DMS 273 treated with DMSO at 0.1 percent for 48 hours (cell line): ENCODE results near the gene MS4A10.

Experiments used
- DNase-seq: peaks from one replicate; lab custom pipeline; 2025; lab: John Stamatoyannopoulos, UW

MS4A10 gene

DNA sequence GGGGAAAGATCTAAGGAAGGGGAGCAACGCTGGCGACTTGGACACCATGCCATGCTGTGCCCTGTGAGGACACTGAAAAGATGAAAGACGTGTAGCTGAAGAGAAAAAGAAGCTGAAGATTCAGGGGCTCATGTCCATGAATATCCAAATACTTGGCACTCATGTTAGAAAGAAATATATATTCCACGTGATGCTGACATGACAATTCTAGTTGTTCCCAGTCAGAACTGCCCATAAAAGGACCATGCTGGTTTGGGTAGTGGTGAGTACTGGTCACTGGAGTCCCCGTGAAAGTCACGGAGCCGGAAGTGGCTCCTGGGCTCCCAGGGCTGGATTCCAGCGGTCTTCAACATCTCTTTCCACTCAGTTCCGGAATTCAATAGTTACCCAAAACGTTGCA is 18.6 kb upstream of the MS4A10 start:
- DNase-seq = no peak

DNA sequence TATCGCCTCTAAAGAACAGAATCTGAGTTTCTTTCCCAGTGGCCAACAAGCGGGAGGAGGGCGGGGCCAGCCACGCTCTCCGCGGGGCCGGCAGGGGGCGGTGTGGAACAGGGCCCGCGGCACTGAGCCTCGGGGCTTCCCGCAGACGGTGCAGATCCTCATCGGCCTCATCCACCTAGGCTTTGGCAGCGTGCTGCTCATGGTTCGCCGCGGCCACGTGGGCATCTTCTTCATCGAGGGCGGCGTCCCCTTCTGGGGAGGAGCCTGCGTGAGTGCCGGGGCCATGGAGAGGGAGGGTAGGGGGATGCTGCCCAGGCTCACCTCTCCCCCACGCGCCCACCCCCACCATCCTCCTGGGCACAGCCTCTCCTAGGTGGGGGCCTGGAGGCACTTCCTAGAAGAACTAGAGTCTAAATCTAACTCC is 17.7 kb upstream of the MS4A10 start:
- no peak for DNase-seq

GRCh38 chr11:60768202-60768601 is 16.9 kb upstream of the MS4A10 start:
- no peak for DNase-seq

DNA sequence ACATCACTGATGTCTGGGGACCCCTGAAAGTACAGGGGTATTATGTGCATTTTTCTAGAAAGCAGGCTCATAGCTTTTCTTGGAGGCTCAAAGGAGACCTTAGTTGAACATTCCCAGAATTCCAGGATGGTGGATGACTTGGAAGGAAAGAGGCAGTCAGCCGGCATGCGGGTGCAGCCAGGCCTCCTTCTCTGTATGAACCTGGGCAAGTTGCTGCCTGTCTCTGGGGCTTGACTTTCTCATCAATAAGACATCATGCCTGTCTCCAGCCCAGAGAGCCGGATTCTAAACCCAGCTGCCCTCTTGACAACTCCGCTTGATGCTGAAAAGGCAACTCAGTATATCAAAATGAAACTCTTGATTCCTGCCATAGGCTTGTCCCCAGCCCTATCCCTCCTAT is 15.9 kb upstream of the MS4A10 start:
- DNase-seq = no peak

GRCh38 chr11:60769811-60770210 is 15.3 kb upstream of the MS4A10 start:
- DNase-seq = no peak

GRCh38 chr11:60771146-60771545 is 14.0 kb upstream of the MS4A10 start:
- no peak for DNase-seq

- DNase-seq = no peak
Measured at GRCh38 chr11:60771879-60772525, 13.1 kb upstream of the MS4A10 start.

GRCh38 chr11:60772666-60773065 is 12.5 kb upstream of the MS4A10 start:
- DNase-seq = no peak

DNA sequence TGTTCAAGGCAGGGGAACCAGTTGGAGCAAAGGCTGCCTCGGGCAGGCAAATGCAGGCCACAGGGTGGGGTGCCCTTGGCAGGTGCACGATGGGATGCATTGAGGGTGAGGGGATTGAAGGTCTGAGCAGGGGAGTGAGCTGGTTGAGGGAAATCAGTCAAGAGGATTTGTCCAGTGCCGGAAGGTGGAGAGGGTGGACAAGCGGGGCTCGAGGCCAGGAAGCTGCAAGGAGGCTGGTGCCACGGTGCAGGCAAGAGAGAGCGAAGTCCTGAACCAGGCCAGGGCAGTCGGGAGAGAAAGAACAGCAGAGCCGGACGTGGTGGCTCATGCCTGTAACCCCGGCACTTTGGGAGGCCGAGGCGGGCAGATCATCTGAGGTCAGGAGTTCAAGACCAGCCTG is 10.4 kb upstream of the MS4A10 start:
- DNase-seq = no peak

DNA sequence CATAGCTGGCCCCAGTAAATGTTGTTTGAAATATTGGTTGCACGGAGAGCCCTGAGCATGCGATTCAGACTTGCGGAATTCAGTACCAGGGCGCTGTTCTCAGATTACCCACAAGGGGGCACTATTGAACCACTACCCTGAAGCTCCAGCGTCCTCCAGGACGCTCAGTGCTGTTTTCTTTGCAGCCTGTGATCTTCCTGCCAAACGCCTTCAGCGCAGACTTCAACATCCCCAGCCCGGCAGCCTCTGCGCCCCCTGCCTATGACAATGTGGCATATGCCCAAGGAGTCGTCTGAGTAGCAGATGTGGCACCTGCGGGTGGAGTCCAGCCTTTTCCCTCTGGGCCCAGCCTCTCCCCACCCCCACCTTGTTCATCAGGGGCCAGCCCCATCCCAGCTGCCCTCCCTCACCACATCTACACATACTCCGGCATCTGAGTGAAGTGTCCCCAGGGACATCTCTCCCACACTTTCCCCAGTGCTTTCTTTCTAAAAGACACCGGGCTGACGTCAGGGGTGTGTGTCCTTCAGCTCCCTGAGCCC is 9.6 kb upstream of the MS4A10 start:
- peak; percentile 75 for DNase-seq

- DNase-seq = no peak
Measured at GRCh38 chr11:60776167-60776566, 9.0 kb upstream of the MS4A10 start.

GRCh38 chr11:60777106-60777505 is 8.0 kb upstream of the MS4A10 start:
- DNase-seq = no peak

GRCh38 chr11:60777572-60777971 is 7.6 kb upstream of the MS4A10 start:
- DNase-seq = no peak

DNA sequence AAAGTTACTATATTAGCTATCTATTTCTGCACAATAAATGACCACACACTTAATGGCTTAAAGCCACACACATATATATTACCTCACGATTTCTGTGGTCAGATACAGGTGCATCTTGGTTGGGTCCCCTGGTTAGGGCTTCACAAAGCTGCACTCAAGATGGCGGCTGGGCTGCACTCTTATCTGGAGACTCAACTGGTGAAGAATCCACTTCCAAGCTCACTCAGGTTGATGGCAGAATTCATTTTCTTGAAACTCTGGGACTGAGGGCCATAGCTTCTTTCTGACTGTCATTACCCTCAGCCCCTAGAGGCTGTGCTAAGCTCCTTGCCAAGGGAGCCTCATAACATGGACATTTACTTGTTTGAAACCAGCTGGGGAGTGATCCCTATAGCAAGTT is 5.1 kb upstream of the MS4A10 start:
- no peak for DNase-seq

DNA sequence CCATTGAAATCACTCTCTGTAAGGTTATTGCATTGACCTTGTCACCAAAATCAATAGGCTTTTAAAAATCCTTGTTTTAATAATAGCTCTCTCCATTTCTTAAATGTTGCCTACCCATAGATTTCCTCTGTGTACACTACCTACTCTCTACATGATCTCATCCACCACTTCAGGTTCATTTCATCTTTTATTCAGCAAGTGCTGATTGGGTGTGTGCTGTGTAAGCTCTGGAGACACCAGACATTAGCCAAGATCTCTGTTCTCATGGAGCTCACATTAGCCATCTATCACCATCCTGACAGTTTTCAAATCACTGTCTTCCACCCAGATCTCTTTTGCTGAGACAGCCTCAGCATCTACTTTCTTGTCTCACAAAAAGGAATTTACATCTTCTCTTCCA is 4.4 kb upstream of the MS4A10 start:
- no peak for DNase-seq

DNA sequence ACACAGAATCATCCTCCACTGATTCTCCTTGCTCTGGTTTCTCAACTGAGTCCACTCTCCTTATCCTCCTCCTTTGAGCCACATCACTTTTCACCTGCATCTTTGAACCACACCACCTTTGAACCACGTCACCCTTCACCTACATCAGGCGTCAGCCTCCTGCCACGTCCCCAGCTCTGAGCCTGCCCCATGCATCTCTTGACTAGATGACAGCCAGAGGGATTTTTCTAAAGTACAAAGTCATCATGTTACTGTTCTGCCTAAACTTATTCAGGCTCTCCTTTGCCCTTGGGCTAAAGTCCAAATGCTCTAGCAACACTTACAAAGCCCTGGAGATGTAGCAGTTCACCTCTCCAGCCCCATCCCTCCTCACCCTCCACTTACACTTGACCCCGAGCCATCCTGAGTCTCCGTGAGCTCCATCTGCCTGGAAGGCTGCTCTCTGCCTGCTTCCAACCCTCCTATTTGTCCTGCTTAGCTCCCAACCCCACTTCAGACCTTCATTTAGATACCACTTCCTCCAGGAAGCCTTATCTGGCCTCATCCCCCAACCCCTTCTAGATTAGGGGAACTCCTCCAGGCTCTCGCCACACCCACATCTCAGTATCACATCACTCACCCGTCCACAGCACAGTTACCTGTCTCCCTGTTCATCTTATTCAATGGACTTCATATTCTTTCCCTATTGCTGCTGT is 3.7 kb upstream of the MS4A10 start:
- DNase-seq = no peak

GRCh38 chr11:60781981-60782316 is 3.2 kb upstream of the MS4A10 start:
- no peak for DNase-seq

DNA sequence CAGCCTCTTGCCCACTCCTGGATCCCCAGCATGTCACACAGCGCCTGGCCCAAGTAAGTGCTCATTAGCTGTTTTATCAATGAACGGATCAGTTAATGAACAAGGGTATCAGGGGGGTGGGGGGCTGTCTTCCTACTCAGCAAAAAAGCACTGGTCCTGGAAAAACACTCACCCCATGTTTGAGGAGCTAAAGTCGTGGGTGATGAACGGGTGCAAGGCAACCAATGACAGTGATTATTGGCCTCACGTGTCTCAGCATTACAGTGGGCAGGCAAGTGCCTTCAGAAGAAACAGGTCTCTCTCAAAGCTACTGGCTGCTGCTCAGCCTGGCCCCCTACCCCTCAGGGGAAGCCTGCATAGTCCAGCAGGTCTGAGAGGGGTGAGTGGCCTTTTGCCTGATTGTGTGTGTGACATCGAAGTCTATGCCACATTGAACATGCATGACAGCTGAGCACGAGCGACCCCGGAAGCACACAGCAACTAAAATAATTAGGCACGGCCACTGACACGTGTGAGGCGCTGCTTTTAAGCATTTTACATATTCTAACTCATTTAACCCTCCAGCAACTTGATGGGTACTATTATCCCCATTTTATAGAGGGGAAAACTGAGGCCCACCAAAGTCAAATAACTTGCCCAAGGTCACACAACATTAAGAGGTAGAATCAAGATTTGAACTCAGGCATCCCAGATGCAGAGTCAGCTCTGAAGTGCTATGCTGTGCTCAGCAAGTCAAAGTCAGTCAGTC is 2.6 kb upstream of the MS4A10 start:
- DNase-seq = no peak

GRCh38 chr11:60783141-60783484 is 2.0 kb upstream of the MS4A10 start:
- DNase-seq = no peak

GRCh38 chr11:60783911-60784310 is 1.2 kb upstream of the MS4A10 start:
- DNase-seq = no peak

- DNase-seq = no peak
Measured at GRCh38 chr11:60785806-60786361, 751 bp downstream of the MS4A10 start.

DNA sequence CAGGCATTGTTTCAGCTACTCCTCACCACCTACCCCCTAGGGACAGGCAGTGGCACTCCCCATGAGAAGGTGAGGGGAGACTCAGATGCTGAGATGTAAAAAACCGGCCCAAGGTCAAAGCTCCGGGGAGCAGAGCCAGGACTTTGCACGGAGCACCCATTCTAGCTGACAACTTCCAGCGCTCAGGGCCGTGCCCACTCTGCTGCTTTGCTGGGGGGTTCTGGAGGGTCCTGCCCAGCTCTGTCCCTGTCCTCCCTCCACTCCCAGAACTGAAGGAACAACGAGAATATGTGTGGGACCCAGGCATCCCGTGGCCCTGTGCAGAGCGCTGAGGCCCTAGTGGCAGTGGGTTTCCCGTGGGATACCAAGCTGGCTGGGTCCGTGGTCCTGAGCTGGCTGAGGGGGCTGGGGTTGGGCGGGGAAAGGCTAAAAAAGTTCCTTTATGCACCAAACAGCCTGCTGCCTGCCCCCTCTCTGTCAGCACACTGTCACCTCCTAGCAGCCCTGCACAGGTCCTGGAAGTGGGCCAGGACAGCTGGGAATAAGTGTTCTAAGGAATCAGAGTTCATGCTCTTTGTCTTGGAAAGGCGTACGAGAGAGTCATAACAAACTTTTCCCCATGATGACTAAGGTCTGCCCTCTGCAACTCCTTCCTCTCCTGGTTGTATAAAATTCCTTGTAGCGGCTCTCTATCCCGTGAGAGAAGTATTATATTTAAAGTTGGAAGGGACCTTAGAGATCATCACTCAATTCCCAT is 1.9 kb downstream of the MS4A10 start:
- DNase-seq = no peak
